Heart right ventricle (tissue), 16 donors: ENCODE results near the gene RFTN1. TPM values are rescaled to one million over a fixed set of nuclear protein-coding genes. Genes with fewer than 3 reads are reported as not detected.

Experiments used
- ATAC-seq, 8 donors: fragments of 200-7000 bp; cut with Tn5 transposase; one replicate each; pipeline ENCODE4 v1.9.1; 2020; ENCODE audit warnings: mild to moderate bottlenecking in 8 of 8, moderate library complexity in 8 of 8, moderate number of reproducible peaks in 1 of 8
- DNase-seq, 2 donors: peaks; one replicate each; pipeline ENCODE4 v3.0.0-alpha.2; 2020
- H3K27ac ChIP-seq, 10 donors: fragments of 200-600 bp; sonication (generic) in 2 of 10; one replicate each; pipeline versions ENCODE4 v1.5.0 to v1.8.0; 2020 to 2022; ENCODE audit warnings: mild to moderate bottlenecking in 3 of 10
- H3K27me3 ChIP-seq, 7 donors: fragments of 200-600 bp; one replicate each; pipeline ENCODE4 v1.8.0; 2021 to 2022; ENCODE audit warnings: mild to moderate bottlenecking in 2 of 7
- H3K36me3 ChIP-seq, 9 donors: fragments of 200-600 bp; sonication (generic) in 1 of 9; one replicate each; pipeline versions ENCODE4 v1.5.0 to v1.8.0; 2020 to 2022; ENCODE audit warnings: mild to moderate bottlenecking in 2 of 9
- H3K4me1 ChIP-seq, 9 donors: fragments of 200-600 bp; sonication (generic) in 1 of 9; one replicate each; pipeline versions ENCODE4 v1.5.0 to v1.8.0; 2020 to 2022; ENCODE audit warnings: mild to moderate bottlenecking in 4 of 9
- H3K4me3 ChIP-seq, 10 donors: fragments of 200-600 bp; sonication (generic) in 2 of 10; one replicate each; pipeline versions ENCODE4 v1.5.0 to v1.8.0; 2020 to 2022; ENCODE audit warnings: mild to moderate bottlenecking in 7 of 10, moderate library complexity in 2 of 10
- H3K9me3 ChIP-seq, 11 donors: fragments of 200-600 bp in 10 of 11; sonication (generic) in 2 of 11; one replicate each; pipeline versions ENCODE4 v1.5.0 to v1.8.0; 2013 to 2022; ENCODE audit warnings: mild to moderate bottlenecking in 2 of 11, control low read depth in 1 of 11, moderate library complexity in 1 of 11
- WGBS, 2 donors: extraction: QIAGEN DNeasy Blood & Tissue Kit; methylation state at CpG; one replicate each; pipeline ENCODE4 v1.1.7; 2013; ENCODE audit warnings: inconsistent platforms in 1 of 2; 5-methylcytosine and 5-hydroxymethylcytosine counted together
- intact Hi-C, 10 donors: fragments of 100-400 bp; cut with DNase I; formaldehyde crosslinking; loops; one replicate each; pipeline versions ENCODE4 v1.11.1 to v1.14.2; 2022
- polyA plus RNA-seq, 2 donors: library from polyadenylated mRNA; stranded (reverse); fragments of 200-250 nt; gene quantifications; one replicate each; pipeline ENCODE4 v1.2.3, GENCODE V29; 2013
- total RNA-seq, 10 donors: library from RNA; stranded (reverse); fragmentation: NEBNext Ultra II Directional in 3 of 10; extraction: Animal tissue kit (Norgen Biotek cat#: 25700) in 3 of 10; gene quantifications; one replicate each; pipeline versions ENCODE4 v1.2.1 to v1.2.4, GENCODE V29; 2021 to 2023
- TF ChIP-seq, protein P1 (sequence below), 9 donors: fragments of 200-600 bp; sonication (generic) in 2 of 9; IDR thresholded peaks; one replicate each; pipeline versions ENCODE4 v1.5.0 to v1.8.0; 2021 to 2022; ENCODE audit warnings: antibody characterized with exemption in 9 of 9, mild to moderate bottlenecking in 5 of 9, moderate library complexity in 1 of 9
- donor health status: Arrhythmogenic right ventricular cardiomyopathy.
- donor health status: ischemic (EF 13 %, LVEDD 7.1; RV severe dilation, severe dysfunction).
- donor health status: healthy with polysubstance abuse.
- donor health status: DM: no; HTN: yes; CAD: no.
- donor health status: DM: no; HTN: no; CAD: no.
- donor health status: ischemic (EF 25% LVEDD 6.9; RV normal size, moderate dysfunction).
- donor health status: ischemic (EF 25% LVEDD 5.7; RV mildly dilated, moderate dysfunction).
- donor health status: healthy.
- donor health status: DM: yes; HTN: yes; CAD: no.
- donor health status: Ischemic cardiomyopathy.
- donor health status: ischemic (EF 35%, LVEDD 5.7; RV mildly dilated, moderate dysfunction).
- donor health status: nonischemic (EF 11% LVEDD 7.7; RV severe dilation, severe dysfunction).
- donor health status: DM: yes; HTN: yes; CAD: no.
- donor health status: PGD.
- donor health status: ischemic (EF 29% LVEDD 5.4; RV normal size, mild dysfunction).
- donor health status: nonischemic (EF 23%, LVEDD 6.1; RV moderate dilation, normal function).

Gene RFTN1
- total and polyA plus RNA-seq, 12 donors, result 17.4 to 32.2 (median 24.0) TPM

DNA sequence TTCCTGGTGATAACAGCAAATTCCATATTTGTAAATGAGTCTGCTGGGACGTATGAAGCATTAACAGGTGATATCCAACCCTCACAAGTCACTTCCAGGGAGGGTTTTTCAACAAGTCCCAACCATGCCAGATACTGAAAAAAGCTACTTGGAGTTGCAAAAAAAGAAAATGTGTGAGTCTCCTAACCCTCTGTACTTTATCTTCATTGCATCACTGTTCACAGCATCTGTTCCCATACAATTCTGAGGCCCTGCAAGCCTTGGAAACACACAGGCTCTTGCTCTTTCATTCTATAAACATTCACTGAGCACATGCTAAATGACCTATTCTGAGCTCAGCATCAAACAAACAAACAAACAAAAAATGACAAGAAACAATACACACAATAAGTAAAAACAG lies 120.8 kb downstream of the RFTN1 start:
- Histone ChIP-seq H3K27ac (peak overlapping the region in 2 of 10 donors; percentile 45 to 46), H3K4me1 (peaks cover 0 to 81% (median 41%) of the 10 kb centered on the region in 9 donors), H3K4me3 (no peak overlapping the region), H3K9me3 (no peaks in the 10 kb centered on the region), H3K27me3 (no peaks in the 10 kb centered on the region), H3K36me3 (peaks cover 0 to 17% (median 0%) of the 10 kb centered on the region in 9 donors)
- WGBS, 2 donors, result 56 to 62% methylated on average over 1 of the region's 1 CpG
- intact Hi-C loops, result loop anchor here in 2 of 10 donors (5.0 to 10.0 kb wide), 2 partner anchors 35 to 52 kb away; no protein-coding TSS in a partner anchor
- DNase-seq (no peak), ATAC-seq (peak in 1 of 8 donors; percentile 48)
- TF ChIP-seq, protein P1, sequence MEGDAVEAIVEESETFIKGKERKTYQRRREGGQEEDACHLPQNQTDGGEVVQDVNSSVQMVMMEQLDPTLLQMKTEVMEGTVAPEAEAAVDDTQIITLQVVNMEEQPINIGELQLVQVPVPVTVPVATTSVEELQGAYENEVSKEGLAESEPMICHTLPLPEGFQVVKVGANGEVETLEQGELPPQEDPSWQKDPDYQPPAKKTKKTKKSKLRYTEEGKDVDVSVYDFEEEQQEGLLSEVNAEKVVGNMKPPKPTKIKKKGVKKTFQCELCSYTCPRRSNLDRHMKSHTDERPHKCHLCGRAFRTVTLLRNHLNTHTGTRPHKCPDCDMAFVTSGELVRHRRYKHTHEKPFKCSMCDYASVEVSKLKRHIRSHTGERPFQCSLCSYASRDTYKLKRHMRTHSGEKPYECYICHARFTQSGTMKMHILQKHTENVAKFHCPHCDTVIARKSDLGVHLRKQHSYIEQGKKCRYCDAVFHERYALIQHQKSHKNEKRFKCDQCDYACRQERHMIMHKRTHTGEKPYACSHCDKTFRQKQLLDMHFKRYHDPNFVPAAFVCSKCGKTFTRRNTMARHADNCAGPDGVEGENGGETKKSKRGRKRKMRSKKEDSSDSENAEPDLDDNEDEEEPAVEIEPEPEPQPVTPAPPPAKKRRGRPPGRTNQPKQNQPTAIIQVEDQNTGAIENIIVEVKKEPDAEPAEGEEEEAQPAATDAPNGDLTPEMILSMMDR (IDR thresholded peaks at IDR 0.05), result no peak

DNA sequence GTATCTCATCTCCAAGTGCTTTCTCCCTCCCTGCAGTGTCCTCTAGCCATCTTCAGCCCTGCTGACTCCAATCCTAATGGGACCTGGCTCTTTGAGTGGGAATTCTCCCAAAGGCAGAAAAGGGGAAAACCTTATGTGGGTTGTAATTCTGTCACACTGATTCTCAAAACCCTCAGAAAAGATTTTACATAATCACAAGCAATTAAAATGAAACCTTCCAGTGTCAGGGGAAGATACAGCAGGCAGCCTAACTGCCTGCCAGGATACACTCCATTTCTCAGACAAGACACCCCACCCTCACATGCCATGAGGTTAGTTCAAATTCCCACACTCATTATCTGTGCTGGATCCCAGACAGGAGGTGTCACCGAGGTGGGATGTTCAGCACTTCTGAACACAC lies 121.4 kb downstream of the RFTN1 start:
- no peaks in the 10 kb centered on the region for H3K27me3 ChIP-seq
- H3K4me3 ChIP-seq, result no peak overlapping the region
- WGBS, 2 donors, result 35 to 44% methylated on average over 1 of the region's 1 CpG
- intact Hi-C loops, result loop anchor here in 2 of 10 donors (5.0 to 10.0 kb wide), 2 partner anchors 35 to 53 kb away; no protein-coding TSS in a partner anchor
- no peak for DNase-seq
- peak overlapping the region in 4 of 10 donors; percentile 19 to 50 (median 46) for H3K27ac ChIP-seq
- no peaks in the 10 kb centered on the region for H3K9me3 ChIP-seq
- peaks cover 0 to 87% (median 43%) of the 10 kb centered on the region in 9 donors for H3K4me1 ChIP-seq
- peak in 1 of 8 donors; percentile 13 for ATAC-seq
- TF ChIP-seq, protein P1 (IDR thresholded peaks at IDR 0.05), result no peak
- H3K36me3 ChIP-seq, result peaks cover 0 to 11% (median 0%) of the 10 kb centered on the region in 9 donors

DNA sequence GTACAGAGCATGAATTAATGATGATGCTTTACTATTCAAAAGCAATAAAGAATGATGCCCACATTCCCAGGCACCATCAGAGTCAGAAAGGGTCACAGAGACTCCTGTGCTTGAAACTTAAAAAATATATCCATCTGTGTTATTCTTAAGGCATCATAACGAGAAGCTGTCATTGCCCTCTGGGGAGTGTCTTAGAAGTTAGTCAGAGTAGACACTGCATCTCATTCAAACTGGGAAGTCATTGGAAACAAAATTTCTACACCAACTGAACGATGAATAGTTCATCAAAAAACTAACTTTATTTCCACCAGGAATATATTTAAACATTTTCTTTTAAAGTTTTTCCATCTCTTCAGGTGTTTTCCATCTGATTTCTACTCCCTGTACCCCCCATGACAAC lies 122.9 kb downstream of the RFTN1 start:
- TF ChIP-seq, protein P1 (IDR thresholded peaks at IDR 0.05), result no peak
- intact Hi-C loops, result loop anchor here in 2 of 10 donors (5.0 to 10.0 kb wide), 2 partner anchors 37 to 54 kb away; no protein-coding TSS in a partner anchor
- H3K4me1 ChIP-seq, result peaks cover 0 to 82% (median 44%) of the 10 kb centered on the region in 9 donors

DNA sequence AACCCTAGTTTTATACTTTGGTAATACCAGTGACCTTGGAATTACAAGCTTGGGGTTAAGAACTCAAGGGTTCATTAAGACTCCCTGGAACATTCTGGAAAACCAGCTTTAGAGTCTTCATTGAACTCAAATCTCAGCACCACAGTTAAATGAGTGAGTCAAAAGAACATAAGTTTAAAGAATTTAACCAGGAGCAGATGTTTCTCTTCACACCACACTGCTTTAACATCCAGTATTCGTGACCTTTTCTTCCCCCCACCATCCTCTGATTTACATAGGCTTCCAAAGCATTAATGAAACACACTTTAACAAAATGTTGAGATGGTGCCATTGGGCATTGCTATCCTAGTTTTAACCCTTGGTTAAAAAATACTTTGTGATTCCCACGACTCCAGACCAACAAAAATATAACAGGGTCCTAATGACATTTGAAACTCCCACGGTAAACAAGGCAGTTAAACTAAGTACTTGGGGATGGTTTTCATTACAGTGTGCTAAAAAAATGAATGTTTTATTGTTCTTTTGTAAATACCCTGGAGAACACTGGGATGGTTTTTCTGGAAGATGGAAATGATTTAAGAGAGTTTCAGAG lies 124.6 kb downstream of the RFTN1 start:
- 66 to 69% methylated on average over 3 of the region's 3 CpGs for WGBS, 2 donors
- H3K27me3 ChIP-seq, result no peaks in the 10 kb centered on the region
- ATAC-seq (peak in 3 of 8 donors; percentile 14 to 40 (median 16)), DNase-seq (no peak)
- intact Hi-C loops, result no loop called here
- no peaks in the 10 kb centered on the region for H3K9me3 ChIP-seq
- peak overlapping the region in 7 of 10 donors; percentile 1 to 68 (median 39) for H3K27ac ChIP-seq
- peaks cover 0 to 68% (median 34%) of the 10 kb centered on the region in 9 donors for H3K4me1 ChIP-seq
- peaks cover 0 to 17% (median 0%) of the 10 kb centered on the region in 9 donors for H3K36me3 ChIP-seq
- H3K4me3 ChIP-seq, result no peak overlapping the region
- TF ChIP-seq, protein P1 (IDR thresholded peaks at IDR 0.05), result no peak

More for the DNA sequence above, 122.9 kb downstream of the RFTN1 start:
- DNase-seq (no peak), ATAC-seq (no peak)
- peaks cover 0 to 6% (median 0%) of the 10 kb centered on the region in 9 donors for H3K36me3 ChIP-seq
- H3K27ac ChIP-seq, result peak overlapping the region in 2 of 10 donors; percentile 13 to 39
- no peak overlapping the region for H3K4me3 ChIP-seq
- no peaks in the 10 kb centered on the region for H3K27me3 ChIP-seq
- H3K9me3 ChIP-seq, result no peaks in the 10 kb centered on the region
- WGBS, 2 donors, result 64 to 69% methylated on average over 2 of the region's 2 CpGs
